A673 (cell line): ENCODE data around the gene IDI2.
"Not testable (repeated sequence)": the region's sequence is repeated elsewhere in the genome, so short reads cannot be mapped to it uniquely, and the experiment has no call there.

Experiments
- EZH2 ChIP-seq: fragments of 200-600 bp; sonication (generic); IDR thresholded peaks from 2 replicates; pipeline ENCODE4 v1.6.1; 2017; ENCODE audit warnings: borderline replicate concordance, low read depth, mild to moderate bottlenecking, mixed read lengths, antibody characterized with exemption, low read length; ENCODE audit not compliant: poor library complexity, severe bottlenecking
- TF ChIP-seq, protein P1 (sequence below): fragments of 300-800, 200-600 bp; sonication (generic); conservative IDR thresholded peaks from 2 replicates; pipeline ENCODE4 v1.5.1; 2017; ENCODE audit warnings: low read depth, mild to moderate bottlenecking, antibody characterized with exemption, low read length, moderate library complexity, mixed read lengths

DNA sequence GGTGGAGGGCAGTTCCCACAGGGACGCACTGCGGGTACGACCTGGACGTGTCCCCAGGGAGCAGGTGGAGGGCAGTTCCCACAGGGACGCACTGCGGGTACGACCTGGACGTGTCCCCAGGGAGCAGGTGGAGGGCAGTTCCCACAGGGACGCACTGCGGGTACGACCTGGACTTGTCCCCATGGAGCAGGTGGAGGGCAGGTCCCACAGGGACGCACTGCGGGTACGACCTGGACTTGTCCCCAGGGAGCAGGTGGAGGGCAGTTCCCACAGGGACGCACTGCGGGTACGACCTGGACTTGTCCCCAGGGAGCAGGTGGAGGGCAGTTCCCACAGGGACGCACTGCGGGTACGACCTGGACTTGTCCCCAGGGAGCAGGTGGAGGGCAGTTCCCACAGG lies 13.1 kb upstream of the IDI2 start:
- TF ChIP-seq EZH2 = not testable (repeated sequence)
- TF ChIP-seq, protein P1, sequence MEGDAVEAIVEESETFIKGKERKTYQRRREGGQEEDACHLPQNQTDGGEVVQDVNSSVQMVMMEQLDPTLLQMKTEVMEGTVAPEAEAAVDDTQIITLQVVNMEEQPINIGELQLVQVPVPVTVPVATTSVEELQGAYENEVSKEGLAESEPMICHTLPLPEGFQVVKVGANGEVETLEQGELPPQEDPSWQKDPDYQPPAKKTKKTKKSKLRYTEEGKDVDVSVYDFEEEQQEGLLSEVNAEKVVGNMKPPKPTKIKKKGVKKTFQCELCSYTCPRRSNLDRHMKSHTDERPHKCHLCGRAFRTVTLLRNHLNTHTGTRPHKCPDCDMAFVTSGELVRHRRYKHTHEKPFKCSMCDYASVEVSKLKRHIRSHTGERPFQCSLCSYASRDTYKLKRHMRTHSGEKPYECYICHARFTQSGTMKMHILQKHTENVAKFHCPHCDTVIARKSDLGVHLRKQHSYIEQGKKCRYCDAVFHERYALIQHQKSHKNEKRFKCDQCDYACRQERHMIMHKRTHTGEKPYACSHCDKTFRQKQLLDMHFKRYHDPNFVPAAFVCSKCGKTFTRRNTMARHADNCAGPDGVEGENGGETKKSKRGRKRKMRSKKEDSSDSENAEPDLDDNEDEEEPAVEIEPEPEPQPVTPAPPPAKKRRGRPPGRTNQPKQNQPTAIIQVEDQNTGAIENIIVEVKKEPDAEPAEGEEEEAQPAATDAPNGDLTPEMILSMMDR = not testable (repeated sequence)
